Measurements from ENCODE around the gene TASOR2.
A peak's percentile ranks its signal among the peaks of the same experiment; 100 is the strongest.

Gene TASOR2

DNA sequence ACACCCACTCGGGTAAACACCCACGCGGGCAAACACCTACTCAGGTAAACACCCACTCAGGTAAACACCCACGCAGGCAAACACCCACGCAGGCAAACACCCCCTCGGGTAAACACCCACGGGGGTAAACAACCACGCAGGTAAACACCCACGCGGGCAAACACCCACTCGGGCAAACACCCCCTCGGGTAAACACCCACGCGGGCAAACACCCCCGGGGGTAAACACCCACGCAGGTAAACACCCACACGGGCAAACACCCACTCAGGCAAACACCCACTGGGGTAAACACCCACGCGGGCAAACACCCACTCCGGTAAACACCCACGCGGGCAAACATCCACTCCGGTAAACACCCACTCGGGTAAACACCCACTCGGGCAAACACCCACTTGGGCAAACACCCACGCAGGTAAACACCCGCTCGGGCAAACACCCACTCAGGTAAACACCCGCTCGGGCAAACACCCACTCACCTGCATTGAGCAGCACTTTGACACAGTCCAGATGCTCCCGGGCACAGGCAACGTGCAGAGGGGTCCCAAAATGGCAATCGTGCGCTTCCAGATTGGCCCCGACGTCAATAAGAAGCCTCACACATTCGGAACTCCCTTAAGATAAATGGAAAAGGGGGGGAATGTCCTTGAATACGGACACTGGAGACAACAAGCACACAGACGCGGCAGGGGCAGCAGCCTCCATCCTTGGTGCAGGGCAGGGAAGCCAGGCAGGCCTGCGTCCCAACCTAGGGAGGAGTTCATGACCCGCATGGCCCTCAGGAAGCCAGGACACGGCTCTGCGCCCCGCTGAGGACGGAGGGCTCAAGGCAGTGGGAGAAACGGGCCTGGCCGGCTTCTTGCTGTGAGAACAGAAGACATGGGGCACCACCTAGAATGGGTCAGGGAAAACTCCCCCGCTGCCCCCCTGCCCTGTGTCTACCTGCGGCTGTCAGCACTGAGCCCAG lies 35.9 kb upstream of the TASOR2 start:
- Mint-ChIP-seq H3K27me3 (no peaks in the 10 kb centered on the region), H3K4me1 (ENCODE audit: low read depth) (no peaks in the 10 kb centered on the region), H3K27ac (peak overlapping the region; percentile 70), H3K4me3 (no peak overlapping the region), H3K36me3 (peaks cover 10% of the 10 kb centered on the region), H3K9me3 (ENCODE audit: low read depth) (no peaks in the 10 kb centered on the region)

DNA sequence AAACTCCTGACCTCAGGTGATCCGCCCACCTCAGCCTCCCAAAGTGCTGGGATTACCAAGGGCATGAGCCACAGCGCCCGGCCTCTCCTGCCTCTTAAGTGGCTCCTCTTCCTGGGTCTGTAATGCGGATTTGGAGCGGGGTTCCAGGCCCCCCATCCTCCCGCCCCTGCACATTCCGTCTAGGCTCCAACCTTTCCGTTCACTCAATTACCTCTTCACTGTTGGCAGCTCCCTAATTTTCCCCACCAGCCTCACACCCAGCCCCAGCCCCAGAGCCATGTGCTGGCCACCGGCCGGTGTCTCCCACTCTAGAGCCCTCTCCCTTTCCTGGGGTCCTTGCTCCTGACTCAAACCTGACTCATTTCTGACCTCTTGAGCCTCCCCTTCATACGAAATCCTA lies 34.9 kb upstream of the TASOR2 start:
- Mint-ChIP-seq H3K9me3 (ENCODE audit: low read depth) (no peaks in the 10 kb centered on the region), H3K36me3 (peaks cover 8% of the 10 kb centered on the region), H3K4me3 (no peak overlapping the region), H3K27ac (no peak overlapping the region), H3K27me3 (no peaks in the 10 kb centered on the region), H3K4me1 (ENCODE audit: low read depth) (peaks cover 4% of the 10 kb centered on the region)

DNA sequence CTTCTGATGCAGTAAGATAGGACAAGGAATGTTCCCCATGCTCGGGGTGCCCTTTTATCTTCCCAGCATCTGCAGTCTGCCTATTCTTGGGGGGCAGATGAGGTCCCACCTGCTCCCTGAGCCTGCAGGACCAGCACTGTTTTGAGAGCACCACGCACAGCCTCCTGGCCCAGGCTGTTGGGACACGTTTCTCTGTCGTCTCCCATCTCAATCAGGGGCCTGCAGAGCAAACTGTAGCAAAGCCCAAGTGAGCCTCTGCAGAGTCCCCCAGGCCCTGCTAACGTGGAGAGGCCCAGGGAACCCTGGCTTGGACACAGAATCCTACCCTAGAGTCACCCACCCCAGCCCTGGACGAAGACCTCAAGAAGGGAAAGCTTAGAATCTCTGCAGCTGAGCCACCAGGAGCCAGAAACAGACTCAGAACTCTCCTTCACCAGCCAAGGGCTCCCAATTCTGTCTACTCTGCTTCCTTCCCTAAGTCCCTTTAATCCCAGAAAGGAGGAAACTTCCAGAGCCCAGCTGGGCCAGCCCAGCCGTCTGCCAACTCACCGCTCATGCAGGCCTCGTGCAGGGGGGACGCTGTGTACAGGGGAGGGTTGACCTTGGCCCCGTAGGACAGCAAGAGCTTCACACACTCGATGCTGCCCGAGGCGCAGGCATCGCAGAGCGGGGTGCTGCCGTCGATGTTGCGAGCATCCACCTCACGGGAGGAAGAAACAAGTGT lies 33.8 kb upstream of the TASOR2 start:
- peaks cover 13% of the 10 kb centered on the region for H3K4me1 Mint-ChIP-seq (ENCODE audit: low read depth)
- H3K27ac Mint-ChIP-seq, result no peak overlapping the region
- H3K36me3 Mint-ChIP-seq, result peaks cover 8% of the 10 kb centered on the region
- no peaks in the 10 kb centered on the region for H3K27me3 Mint-ChIP-seq
- H3K4me3 Mint-ChIP-seq, result no peak overlapping the region
- H3K9me3 Mint-ChIP-seq (ENCODE audit: low read depth), result no peaks in the 10 kb centered on the region

DNA sequence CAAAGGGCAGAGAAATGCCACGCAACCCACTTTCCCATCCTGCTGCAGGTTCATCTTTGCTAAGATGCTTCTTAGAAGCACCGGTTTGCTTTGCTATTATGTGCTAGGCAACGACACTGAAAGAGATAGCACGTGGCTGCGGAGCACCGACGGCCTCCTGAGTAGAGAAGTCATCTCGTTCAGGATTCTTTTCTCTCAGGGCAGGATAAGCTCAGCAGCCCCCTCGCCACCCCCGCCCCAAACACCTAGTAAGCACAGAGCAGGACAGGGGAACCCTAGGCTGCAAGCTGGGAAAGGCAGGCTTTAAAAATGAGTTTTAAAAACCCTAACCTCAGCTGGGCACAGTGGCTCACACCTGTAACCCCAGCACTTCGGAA lies 33.3 kb upstream of the TASOR2 start:
- Mint-ChIP-seq H3K4me1 (ENCODE audit: low read depth) (peaks cover 17% of the 10 kb centered on the region), H3K9me3 (ENCODE audit: low read depth) (no peaks in the 10 kb centered on the region), H3K36me3 (peaks cover 8% of the 10 kb centered on the region), H3K27ac (no peak overlapping the region), H3K27me3 (no peaks in the 10 kb centered on the region), H3K4me3 (no peak overlapping the region)

DNA sequence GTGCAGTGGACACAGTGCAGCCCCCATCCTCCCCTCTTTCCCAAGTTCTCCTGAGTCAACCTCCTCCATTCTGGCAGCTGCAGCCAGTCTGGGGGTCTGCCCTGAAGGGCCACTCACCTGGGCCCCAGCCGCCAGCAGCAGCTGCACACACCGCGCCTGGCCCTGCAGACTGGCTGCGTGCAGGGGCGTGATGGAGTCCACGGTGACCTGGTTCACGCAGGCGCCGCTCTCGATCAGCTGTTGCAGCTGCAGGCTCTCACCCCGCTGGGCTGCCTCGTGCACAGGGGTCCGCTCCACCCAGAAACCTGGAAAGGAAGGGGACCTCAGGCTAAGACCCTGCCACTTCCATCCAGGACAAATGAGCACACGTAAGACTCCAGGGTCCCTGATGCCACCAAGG lies 31.9 kb upstream of the TASOR2 start:
- no peaks in the 10 kb centered on the region for H3K27me3 Mint-ChIP-seq
- H3K9me3 Mint-ChIP-seq (ENCODE audit: low read depth), result no peaks in the 10 kb centered on the region
- no peak overlapping the region for H3K27ac Mint-ChIP-seq
- H3K4me1 Mint-ChIP-seq (ENCODE audit: low read depth), result peaks cover 31% of the 10 kb centered on the region
- H3K4me3 Mint-ChIP-seq, result no peak overlapping the region
- peaks cover 4% of the 10 kb centered on the region for H3K36me3 Mint-ChIP-seq

DNA sequence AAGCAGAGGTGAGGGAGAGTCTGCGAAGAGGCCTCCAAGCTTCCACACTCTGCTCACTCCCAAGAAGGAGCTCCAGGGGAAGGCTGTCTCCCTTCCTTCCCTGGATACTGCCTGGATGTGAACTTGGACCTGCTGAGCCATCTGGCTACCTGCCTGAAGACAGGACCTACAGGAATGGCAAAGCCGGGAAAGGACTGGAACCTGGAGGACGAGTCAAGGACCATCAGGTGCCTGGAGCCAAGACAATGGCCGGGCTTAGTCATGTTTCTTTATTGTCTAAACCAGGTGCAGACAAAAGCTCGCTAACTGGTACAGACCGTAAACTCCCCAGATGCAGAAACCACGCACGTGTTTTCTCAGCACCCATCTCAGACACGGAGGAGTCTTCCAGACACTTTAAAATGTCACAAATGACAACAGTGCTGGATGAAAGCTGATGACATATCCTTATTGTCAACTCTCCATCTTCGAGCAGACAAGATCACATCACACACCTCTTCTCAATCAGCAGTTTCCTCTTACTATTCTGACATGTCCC lies 30.4 kb upstream of the TASOR2 start:
- Mint-ChIP-seq H3K36me3 (peaks cover 3% of the 10 kb centered on the region), H3K4me3 (no peak overlapping the region), H3K4me1 (ENCODE audit: low read depth) (peaks cover 36% of the 10 kb centered on the region), H3K27me3 (no peaks in the 10 kb centered on the region), H3K27ac (no peak overlapping the region), H3K9me3 (ENCODE audit: low read depth) (no peaks in the 10 kb centered on the region)

DNA sequence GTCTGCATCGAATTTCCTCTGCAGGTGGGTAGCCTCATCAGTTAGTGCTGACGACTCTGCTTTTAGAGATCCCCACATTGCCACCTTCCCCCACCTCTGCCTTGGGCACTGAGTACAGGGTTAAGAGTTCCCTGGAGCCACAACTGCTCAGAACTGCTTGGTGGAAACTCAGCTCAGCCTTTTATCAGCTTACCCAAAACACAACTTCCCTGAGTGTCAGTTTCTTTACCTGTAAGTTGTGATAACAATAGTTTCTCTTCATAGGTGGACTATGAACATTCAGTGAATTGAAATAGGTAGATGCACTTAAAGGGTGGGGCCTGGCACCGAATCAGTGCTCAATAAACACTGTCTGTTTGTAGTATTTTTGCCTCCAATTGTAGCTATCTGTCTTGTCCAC lies 29.5 kb upstream of the TASOR2 start:
- Mint-ChIP-seq H3K36me3 (no peaks in the 10 kb centered on the region), H3K27ac (no peak overlapping the region), H3K4me3 (no peak overlapping the region), H3K4me1 (ENCODE audit: low read depth) (peaks cover 44% of the 10 kb centered on the region), H3K27me3 (no peaks in the 10 kb centered on the region), H3K9me3 (ENCODE audit: low read depth) (no peaks in the 10 kb centered on the region)

DNA sequence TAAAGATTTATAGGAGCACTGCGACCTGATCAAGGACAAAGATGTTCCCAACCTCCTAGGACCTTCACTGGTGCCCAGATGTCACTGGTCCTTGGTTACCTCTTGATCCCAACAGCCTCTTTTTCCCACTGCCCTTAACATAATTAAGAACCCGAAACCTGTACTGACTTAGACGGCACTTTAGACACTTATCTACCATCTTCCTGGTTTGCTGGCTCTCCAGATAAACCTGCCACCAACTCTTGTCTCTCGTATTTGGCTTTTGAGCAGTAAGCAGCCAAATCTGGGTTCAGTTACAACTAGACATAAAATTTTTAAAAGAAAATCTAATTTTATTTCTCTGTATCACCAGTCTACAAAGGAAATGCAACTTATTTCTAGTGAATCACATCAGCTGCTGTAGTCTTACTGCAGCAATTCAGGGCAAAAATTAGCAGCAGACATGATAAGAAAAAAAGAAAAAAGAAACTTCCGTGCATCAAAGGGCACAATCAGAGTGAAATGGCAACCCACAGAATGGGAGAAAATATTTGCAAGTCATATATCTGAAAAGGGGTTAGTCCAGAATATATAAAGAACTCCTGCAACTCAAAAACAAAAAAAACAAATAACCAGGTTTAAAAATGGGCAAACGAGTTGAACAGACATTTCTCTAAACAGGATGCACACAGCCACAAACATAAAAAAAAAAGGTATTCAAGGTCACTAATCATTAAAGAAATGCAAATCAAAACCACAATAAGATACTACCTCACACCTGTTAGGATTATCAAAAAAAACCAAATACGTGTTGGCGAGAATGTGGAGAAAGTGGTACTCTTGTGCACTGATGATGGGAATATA lies 27.7 kb upstream of the TASOR2 start:
- Mint-ChIP-seq H3K4me1 (ENCODE audit: low read depth) (peaks cover 47% of the 10 kb centered on the region), H3K4me3 (peak overlapping the region; percentile 10), H3K27ac (peak overlapping the region; percentile 41), H3K27me3 (no peaks in the 10 kb centered on the region), H3K36me3 (no peaks in the 10 kb centered on the region), H3K9me3 (ENCODE audit: low read depth) (no peaks in the 10 kb centered on the region)

DNA sequence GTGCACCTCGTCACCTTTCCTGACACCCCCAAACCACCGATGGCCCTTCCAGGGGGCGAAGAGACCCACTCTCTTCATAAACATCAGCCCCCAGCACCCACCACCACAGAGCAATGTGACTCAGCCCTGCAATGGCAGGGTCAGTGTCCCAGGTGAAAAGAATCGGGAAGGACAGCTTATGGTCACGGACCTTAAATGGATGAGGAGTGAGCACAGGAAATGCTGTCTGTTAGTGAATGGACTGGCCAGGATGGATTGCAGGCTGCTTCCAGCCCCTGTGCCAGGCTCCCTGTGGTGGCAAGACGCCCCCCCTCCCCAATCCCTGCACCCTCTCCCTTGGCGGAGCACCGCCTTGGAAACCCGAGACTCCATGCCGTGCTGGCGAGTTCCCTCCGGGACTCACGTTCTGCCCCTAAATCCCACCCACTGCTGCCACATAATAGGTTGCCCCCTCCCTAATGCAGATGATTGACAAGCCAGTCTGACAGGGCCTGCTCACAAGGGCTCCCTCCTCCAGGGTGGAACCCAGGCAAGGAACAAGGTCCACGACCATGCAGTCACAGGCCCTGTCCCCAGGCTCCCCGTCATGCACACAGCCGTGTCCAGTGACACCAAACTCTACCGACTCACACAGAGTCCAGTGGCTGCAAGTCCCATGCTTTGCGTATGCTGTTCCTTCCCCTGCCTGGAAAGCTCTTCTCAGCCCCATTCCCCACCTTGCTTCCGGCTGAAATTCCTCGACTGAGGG lies 25.6 kb upstream of the TASOR2 start:
- Mint-ChIP-seq H3K27ac (no peak overlapping the region), H3K9me3 (ENCODE audit: low read depth) (no peaks in the 10 kb centered on the region), H3K4me1 (ENCODE audit: low read depth) (peaks cover 52% of the 10 kb centered on the region), H3K36me3 (no peaks in the 10 kb centered on the region), H3K27me3 (no peaks in the 10 kb centered on the region), H3K4me3 (no peak overlapping the region)

DNA sequence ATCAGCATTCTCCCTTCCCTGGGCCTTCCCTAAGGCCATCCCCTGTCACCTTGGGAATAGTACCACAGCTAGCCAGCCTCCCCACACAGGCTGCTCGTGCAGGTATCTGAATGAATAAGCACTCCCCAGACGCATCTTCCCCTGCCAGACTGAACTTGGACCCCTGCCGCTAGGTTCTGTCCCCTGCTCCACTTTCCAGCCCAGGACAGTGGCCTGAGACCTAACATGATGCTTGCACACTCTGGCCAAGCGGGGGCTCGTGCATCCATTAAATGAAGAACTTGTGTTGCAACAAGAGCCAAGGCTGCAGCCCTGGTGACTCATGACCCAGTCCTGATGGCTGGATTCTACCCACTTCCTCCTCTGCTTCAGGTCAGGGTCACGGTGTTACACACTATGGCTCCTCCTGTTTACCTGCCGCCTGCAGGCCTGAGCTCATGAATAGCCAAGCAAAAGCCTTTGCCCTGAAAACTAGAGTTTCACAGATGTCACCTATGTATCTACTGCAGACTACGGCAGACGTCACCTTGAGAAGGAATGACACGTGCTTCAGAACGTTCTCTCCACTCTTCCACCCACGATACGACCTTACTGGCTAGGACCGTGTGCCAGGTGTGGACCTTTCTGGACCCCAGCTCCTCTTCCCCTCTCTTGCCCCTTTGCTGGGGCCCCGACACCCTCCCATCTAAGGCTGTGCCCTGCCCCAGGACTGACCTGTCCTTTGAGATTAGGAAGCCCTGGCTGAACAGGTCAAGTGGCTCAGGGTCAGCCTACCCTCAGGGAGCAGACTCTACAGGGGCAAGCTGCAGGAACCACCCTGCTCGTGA lies 24.7 kb upstream of the TASOR2 start:
- Mint-ChIP-seq H3K4me3 (no peak overlapping the region), H3K27ac (no peak overlapping the region), H3K9me3 (ENCODE audit: low read depth) (no peaks in the 10 kb centered on the region), H3K36me3 (no peaks in the 10 kb centered on the region), H3K27me3 (no peaks in the 10 kb centered on the region), H3K4me1 (ENCODE audit: low read depth) (peaks cover 50% of the 10 kb centered on the region)

DNA sequence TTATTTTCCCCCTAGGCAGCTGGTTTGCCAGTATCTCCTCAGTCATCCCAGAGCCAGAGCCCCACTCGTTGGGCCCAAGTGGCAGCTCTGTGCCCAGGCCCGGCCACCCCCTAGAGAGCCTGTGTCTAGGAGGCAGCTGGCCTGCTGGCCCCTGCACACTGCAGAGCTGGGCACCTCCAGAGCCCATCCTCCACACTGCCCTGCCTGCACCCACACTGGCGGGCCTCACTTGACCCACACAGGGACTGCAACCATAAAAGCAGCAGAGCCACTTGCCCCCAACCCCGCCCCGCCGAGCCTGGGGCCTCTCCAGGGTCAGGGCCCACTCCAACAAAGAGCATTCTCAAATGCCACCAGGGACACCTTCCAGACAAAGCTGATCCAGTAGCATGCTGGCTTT lies 23.6 kb upstream of the TASOR2 start:
- Mint-ChIP-seq H3K27ac (no peak overlapping the region), H3K9me3 (ENCODE audit: low read depth) (no peaks in the 10 kb centered on the region), H3K27me3 (no peaks in the 10 kb centered on the region), H3K4me1 (ENCODE audit: low read depth) (peaks cover 44% of the 10 kb centered on the region), H3K4me3 (no peak overlapping the region), H3K36me3 (no peaks in the 10 kb centered on the region)

DNA sequence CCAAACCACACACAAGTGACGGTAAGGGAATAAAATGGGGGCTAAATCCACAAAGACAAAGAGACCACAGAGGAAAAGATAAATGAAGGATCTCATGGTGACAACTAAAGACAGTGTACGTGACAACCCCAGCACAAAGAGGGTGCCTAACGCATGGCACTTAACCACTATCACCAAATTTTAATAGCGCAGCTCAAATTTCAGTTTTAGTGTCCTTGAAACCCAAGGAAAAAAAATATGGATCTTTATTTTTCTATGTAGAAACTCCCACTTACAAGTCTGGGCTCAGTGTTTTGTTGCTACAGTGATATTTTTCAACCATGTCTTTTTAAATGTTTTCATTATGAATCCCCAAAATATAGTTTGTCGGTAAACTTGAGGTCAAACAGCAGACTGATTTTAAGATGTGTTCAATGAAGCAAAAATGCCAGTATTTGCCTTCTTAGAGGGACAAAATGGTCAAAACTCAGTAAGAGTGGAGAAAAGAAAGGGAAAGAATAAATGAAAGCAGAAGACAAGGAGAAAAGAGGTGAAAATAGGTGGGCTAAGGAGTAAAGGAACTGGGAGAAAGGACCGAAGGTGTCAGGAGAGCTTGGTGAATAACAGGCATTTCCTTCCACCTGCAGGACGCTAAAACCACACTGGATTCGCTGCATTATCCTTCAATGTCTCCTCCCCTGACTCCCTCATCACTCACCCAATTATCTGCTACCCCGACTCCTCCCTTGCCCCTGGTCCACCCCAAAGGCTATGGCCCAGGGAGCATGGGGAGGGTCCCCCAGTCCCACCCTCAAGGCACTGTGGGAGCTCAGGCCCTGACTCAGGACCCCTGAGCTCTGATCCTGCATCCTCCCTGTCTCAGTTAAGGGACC lies 21.7 kb upstream of the TASOR2 start:
- H3K27me3 Mint-ChIP-seq, result no peaks in the 10 kb centered on the region
- H3K9me3 Mint-ChIP-seq (ENCODE audit: low read depth), result no peaks in the 10 kb centered on the region
- H3K36me3 Mint-ChIP-seq, result no peaks in the 10 kb centered on the region
- no peak overlapping the region for H3K4me3 Mint-ChIP-seq
- H3K27ac Mint-ChIP-seq, result peak overlapping the region; percentile 58
- peaks cover 39% of the 10 kb centered on the region for H3K4me1 Mint-ChIP-seq (ENCODE audit: low read depth)
